ENCODE results near the gene ZBTB46.

DNA sequence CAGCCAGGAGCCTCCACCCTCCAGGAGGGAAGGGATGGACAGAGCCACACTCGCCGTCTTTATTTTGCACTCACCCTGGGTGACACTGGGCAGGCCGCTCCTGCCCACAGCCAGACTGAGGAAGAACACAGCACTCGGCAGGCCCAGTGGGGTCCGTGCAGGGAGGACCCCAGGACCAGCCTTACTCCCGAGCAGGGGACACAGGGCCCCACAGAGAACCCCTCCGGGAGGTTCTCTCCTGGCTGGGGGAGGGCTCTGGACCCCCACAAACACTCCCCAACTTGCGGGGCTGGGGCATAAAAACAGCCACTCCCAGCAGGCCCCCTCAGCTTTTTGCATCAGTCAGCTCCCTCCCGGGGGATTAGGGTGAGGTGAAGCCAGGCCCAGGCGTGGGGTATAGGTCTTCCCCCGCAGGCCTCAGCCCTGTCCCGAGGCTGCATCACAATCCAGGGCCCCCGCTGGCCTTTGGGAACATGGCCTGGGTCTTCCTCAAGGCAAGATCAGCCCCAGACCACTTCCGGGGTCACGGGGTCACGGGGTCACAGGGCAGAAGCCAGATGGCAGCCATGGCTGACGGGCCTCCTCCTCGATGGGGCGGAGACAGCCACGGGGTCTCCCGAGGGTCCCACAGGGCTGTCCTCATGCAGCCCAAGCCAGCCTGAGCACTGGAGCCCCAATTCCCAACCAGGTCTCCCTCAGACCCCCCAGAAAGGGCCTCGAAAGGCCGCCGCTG is 131.4 kb downstream of the ZBTB46 start:
- TF ChIP-seq TAF1 (IDR thresholded peaks at IDR 0.05; ENCODE audit: borderline replicate concordance, insufficient read depth, low read length) (no peak), POLR2AphosphoS5 (IDR thresholded peaks at IDR 0.05; ENCODE audit: low read depth, low read length) (no peak), SIN3A (IDR thresholded peaks at IDR 0.05; ENCODE audit: borderline replicate concordance, insufficient read depth, low read length) (no peak)
- TF ChIP-seq, protein P1, sequence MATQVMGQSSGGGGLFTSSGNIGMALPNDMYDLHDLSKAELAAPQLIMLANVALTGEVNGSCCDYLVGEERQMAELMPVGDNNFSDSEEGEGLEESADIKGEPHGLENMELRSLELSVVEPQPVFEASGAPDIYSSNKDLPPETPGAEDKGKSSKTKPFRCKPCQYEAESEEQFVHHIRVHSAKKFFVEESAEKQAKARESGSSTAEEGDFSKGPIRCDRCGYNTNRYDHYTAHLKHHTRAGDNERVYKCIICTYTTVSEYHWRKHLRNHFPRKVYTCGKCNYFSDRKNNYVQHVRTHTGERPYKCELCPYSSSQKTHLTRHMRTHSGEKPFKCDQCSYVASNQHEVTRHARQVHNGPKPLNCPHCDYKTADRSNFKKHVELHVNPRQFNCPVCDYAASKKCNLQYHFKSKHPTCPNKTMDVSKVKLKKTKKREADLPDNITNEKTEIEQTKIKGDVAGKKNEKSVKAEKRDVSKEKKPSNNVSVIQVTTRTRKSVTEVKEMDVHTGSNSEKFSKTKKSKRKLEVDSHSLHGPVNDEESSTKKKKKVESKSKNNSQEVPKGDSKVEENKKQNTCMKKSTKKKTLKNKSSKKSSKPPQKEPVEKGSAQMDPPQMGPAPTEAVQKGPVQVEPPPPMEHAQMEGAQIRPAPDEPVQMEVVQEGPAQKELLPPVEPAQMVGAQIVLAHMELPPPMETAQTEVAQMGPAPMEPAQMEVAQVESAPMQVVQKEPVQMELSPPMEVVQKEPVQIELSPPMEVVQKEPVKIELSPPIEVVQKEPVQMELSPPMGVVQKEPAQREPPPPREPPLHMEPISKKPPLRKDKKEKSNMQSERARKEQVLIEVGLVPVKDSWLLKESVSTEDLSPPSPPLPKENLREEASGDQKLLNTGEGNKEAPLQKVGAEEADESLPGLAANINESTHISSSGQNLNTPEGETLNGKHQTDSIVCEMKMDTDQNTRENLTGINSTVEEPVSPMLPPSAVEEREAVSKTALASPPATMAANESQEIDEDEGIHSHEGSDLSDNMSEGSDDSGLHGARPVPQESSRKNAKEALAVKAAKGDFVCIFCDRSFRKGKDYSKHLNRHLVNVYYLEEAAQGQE (IDR thresholded peaks at IDR 0.05; ENCODE audit: insufficient read depth in 1 of 2, low read depth in 2 of 2, low read length in 2 of 2): no peak
